IMR-90 (cell line): ENCODE data around the gene ACSS3. TPM values are rescaled to one million over a fixed set of nuclear protein-coding genes. Genes with fewer than 3 reads are reported as not detected.

ENCODE experiments used
- ATAC-seq: fragments of 200-7000 bp; cut with Tn5 transposase; 2 replicates; pipeline ENCODE4 v1.9.1; 2020; ENCODE audit warnings: low read depth, mild to moderate bottlenecking, moderate library complexity
- BruUV-seq: library from RNA; stranded (reverse); fragments of 400-500 nt; replicated peaks from 2 replicates; lab custom pipeline; 2021; lab: Mats Ljungman, UMichigan
- CTCF ChIA-PET: fragments of 300-600 bp; formaldehyde crosslinking; extraction: SDS; loops from one replicate; lab custom pipeline; 2021; ENCODE audit warnings: antibody characterized with exemption; lab: Yijun Ruan, JAX
- POLR2A ChIA-PET: fragments of 300-600 bp; sonication (Branson Sonifier 250); formaldehyde crosslinking; loops from one replicate; lab custom pipeline; 2022; ENCODE audit warnings: antibody characterized with exemption; ENCODE audit not compliant: unreplicated experiment; lab: Charles Lee
- DNase-seq: peaks from one replicate; pipeline ENCODE4 v3.0.0; 2013
- H2AFZ ChIP-seq: replicated peaks from 2 replicates; pipeline ENCODE3; 2013; ENCODE audit warnings: low read length, mild to moderate bottlenecking; ENCODE audit not compliant: poor library complexity
- H2AK5ac ChIP-seq: 2 replicates; pipeline ENCODE4 v1.6.1; 2013; ENCODE audit warnings: low read depth, low read length, inconsistent platforms
- H2AK9ac ChIP-seq: replicated peaks from 2 replicates; pipeline ENCODE3; 2013; ENCODE audit warnings: mild to moderate bottlenecking, low read depth, low read length, moderate library complexity; ENCODE audit not compliant: poor library complexity
- H2BK120ac ChIP-seq: 2 replicates; pipeline ENCODE4 v1.6.1; 2013; ENCODE audit warnings: low read depth, low read length, inconsistent platforms
- H2BK15ac ChIP-seq: 3 replicates; pipeline ENCODE4 v1.6.1; 2013; ENCODE audit warnings: low read depth, low read length, inconsistent platforms
- H2BK20ac ChIP-seq: 2 replicates; pipeline ENCODE4 v1.6.1; 2013; ENCODE audit warnings: low read depth, mild to moderate bottlenecking, inconsistent platforms, low read length, moderate library complexity
- H2BK5ac ChIP-seq: 2 replicates; pipeline ENCODE4 v1.6.1; 2013; ENCODE audit warnings: mild to moderate bottlenecking, low read depth, low read length, inconsistent platforms; ENCODE audit not compliant: poor library complexity, severe bottlenecking
- H3K14ac ChIP-seq: replicated peaks from 2 replicates; pipeline ENCODE4 v1.6.1; 2013; ENCODE audit warnings: low read depth, low read length, inconsistent platforms
- H3K18ac ChIP-seq: 2 replicates; pipeline ENCODE4 v1.6.1; 2013; ENCODE audit warnings: low read depth, low read length, control low read depth
- H3K23ac ChIP-seq: 2 replicates; pipeline ENCODE4 v1.6.1; 2013; ENCODE audit warnings: low read depth, low read length, inconsistent platforms
- H3K27ac ChIP-seq: 2 replicates; pipeline ENCODE4 v1.5.1; 2013; ENCODE audit warnings: mild to moderate bottlenecking, control low read depth, low read length; ENCODE audit not compliant: insufficient read depth
- H3K27me3 ChIP-seq: 2 replicates; pipeline ENCODE4 v1.6.1; 2013; ENCODE audit warnings: low read length; ENCODE audit not compliant: control insufficient read depth, insufficient read depth
- H3K36me3 ChIP-seq: 2 replicates; pipeline ENCODE4 v1.6.1; 2013; ENCODE audit warnings: low read length, mixed read lengths; ENCODE audit not compliant: control insufficient read depth, insufficient read depth
- H3K4ac ChIP-seq: 2 replicates; pipeline ENCODE4 v1.6.1; 2013; ENCODE audit warnings: low read depth, low read length, inconsistent platforms
- H3K4me1 ChIP-seq: 2 replicates; pipeline ENCODE4 v1.6.1; 2013; ENCODE audit warnings: low read length, mixed read lengths; ENCODE audit not compliant: control insufficient read depth, insufficient read depth
- H3K4me2 ChIP-seq: 2 replicates; pipeline ENCODE4 v1.6.1; 2013; ENCODE audit warnings: low read depth, mild to moderate bottlenecking, control low read depth, low read length, moderate library complexity
- H3K4me3 ChIP-seq: 2 replicates; pipeline ENCODE4 v1.5.1; 2013; ENCODE audit warnings: low read depth, mild to moderate bottlenecking, control low read depth, low read length, moderate library complexity; ENCODE audit not compliant: insufficient read depth
- H3K56ac ChIP-seq: 2 replicates; pipeline ENCODE4 v1.6.1; 2013; ENCODE audit warnings: low read length, inconsistent platforms; ENCODE audit not compliant: insufficient read depth; ENCODE audit errors: extremely low read depth
- H3K79me1 ChIP-seq, 2 experiments: 2 replicates each; pipeline ENCODE4 v1.6.1; 2013; ENCODE audit warnings: low read length in 2 of 2, inconsistent platforms in 1 of 2, low read depth in 1 of 2
- H3K9ac ChIP-seq: 2 replicates; pipeline ENCODE4 v1.6.1; 2013; ENCODE audit warnings: low read depth, low read length, control low read depth
- H3K9me1 ChIP-seq: 2 replicates; pipeline ENCODE4 v1.6.1; 2013; ENCODE audit warnings: low read length, inconsistent platforms; ENCODE audit not compliant: insufficient read depth
- H3K9me3 ChIP-seq: 2 replicates; pipeline ENCODE4 v1.6.1; 2013; ENCODE audit warnings: low read length; ENCODE audit not compliant: control insufficient read depth, insufficient read depth
- H4K20me1 ChIP-seq: 2 replicates; pipeline ENCODE4 v1.6.1; 2013; ENCODE audit warnings: low read length, inconsistent platforms; ENCODE audit not compliant: insufficient read depth
- H4K5ac ChIP-seq: 2 replicates; pipeline ENCODE4 v1.6.1; 2013; ENCODE audit warnings: mild to moderate bottlenecking, low read depth, low read length, control low read depth
- H4K8ac ChIP-seq, 2 experiments: 2 replicates each; pipeline ENCODE4 v1.6.1; 2013; ENCODE audit warnings: low read depth in 2 of 2, low read length in 2 of 2, control low read depth in 1 of 2, inconsistent platforms in 1 of 2
- H4K91ac ChIP-seq: 2 replicates; pipeline ENCODE4 v1.6.1; 2013; ENCODE audit warnings: low read depth, low read length, inconsistent platforms; ENCODE audit not compliant: insufficient read depth
- FOS ChIP-seq: fragments of 150-350 bp; IDR thresholded peaks from 2 replicates; pipeline ENCODE4 v1.6.1; 2016; ENCODE audit warnings: low read depth, low read length
- MAFK ChIP-seq: IDR thresholded peaks from 2 replicates; pipeline ENCODE4 v1.6.1; 2012; ENCODE audit warnings: low read depth, low read length, improper control_type of control experiment
- MAZ ChIP-seq: IDR thresholded peaks from 2 replicates; pipeline ENCODE4 v1.6.1; 2012; ENCODE audit warnings: low read depth, mild to moderate bottlenecking, low read length, improper control_type of control experiment, moderate library complexity, borderline replicate concordance
- NFE2L2 ChIP-seq: fragments of 150-350 bp; IDR thresholded peaks from 2 replicates; pipeline ENCODE4 v1.6.1; 2016; ENCODE audit warnings: low read depth, mild to moderate bottlenecking, low read length
- SMC3 ChIP-seq: fragments of 150-350 bp; IDR thresholded peaks from 2 replicates; pipeline ENCODE4 v1.6.1; 2016; ENCODE audit warnings: low read depth, mild to moderate bottlenecking, antibody characterized with exemption, low read length, moderate library complexity
- USF2 ChIP-seq: fragments of 150-350 bp; IDR thresholded peaks from 2 replicates; pipeline ENCODE4 v1.6.1; 2017; ENCODE audit warnings: mild to moderate bottlenecking, antibody characterized with exemption, low read length, low read depth
- WGBS, 2 experiments: methylation state at CpG; one replicate each; pipeline versions ENCODE4 v1.1.5 to v1.1.7; 2013; ENCODE audit warnings: missing lambda C conversion rate in 2 of 2; ENCODE audit not compliant: insufficient read length in 1 of 2; ENCODE audit errors: extremely low coverage in 2 of 2; 5-methylcytosine and 5-hydroxymethylcytosine counted together
- dilution Hi-C: fragments of 300-500 bp; cut with HindIII; formaldehyde crosslinking; loops from one replicate; pipeline ENCODE4 v1.14.3; 2018; ENCODE audit warnings: low sequenced_read_pairs; ENCODE audit not compliant: unreplicated experiment
- in situ Hi-C: fragments of 300-500 bp; cut with MboI; formaldehyde crosslinking; loops from 3 replicates; pipeline ENCODE4 v1.14.3; 2019; ENCODE audit warnings: low sequenced_read_pairs, inconsistent platforms, mixed read lengths
- intact Hi-C: fragments of 100-400 bp; cut with micrococcal nuclease; formaldehyde crosslinking; loops from 2 replicates; pipeline ENCODE4 v1.10.0; 2022
- polyA plus RNA-seq, 3 experiments: library from polyadenylated mRNA; depleted of rRNA; stranded (reverse); fragments of >200 nt; gene quantifications; 2 replicates each; pipeline ENCODE4 v1.2.3, GENCODE V29; 2012; ENCODE audit warnings: low replicate concordance in 1 of 3
- total RNA-seq: library from RNA; depleted of rRNA; stranded (reverse); fragments of >200 nt; gene quantifications from 2 replicates; pipeline ENCODE4 v1.2.3, GENCODE V29; 2012
- TF ChIP-seq, protein P1 (sequence below): conservative IDR thresholded peaks from 2 replicates; pipeline ENCODE4 v1.5.1; 2012; ENCODE audit warnings: mild to moderate bottlenecking, low read depth, low read length, improper control_type of control experiment

ACSS3 gene
- total and polyA plus RNA-seq, 2 of the 4 experiments (the other 2 are of a cell fraction): 0.84 to 2.0 TPM

GRCh38 chr12:81231574-81232368 is 153.9 kb downstream of the ACSS3 start:
- in situ Hi-C loops (no loop called here), dilution Hi-C loops (no loop called here), intact Hi-C loops (no loop called here)
- Histone ChIP-seq H3K27me3 (no peaks in the 10 kb centered on the region), H2BK120ac (no peak overlapping the region), H2AK9ac (no peak overlapping the region), H3K9me3 (no peaks in the 10 kb centered on the region), H3K9ac (no peak overlapping the region), H3K4me3 (no peak overlapping the region), H3K9me1 (no peaks in the 10 kb centered on the region), H2BK20ac (no peak overlapping the region), H2AFZ (no peak overlapping the region), H3K14ac (no peak overlapping the region), H2BK5ac (no peak overlapping the region), H3K4me2 (no peak overlapping the region), H3K79me1 (no peaks in the 10 kb centered on the region), H4K8ac (no peak overlapping the region), H3K4me1 (no peaks in the 10 kb centered on the region), H4K20me1 (no peaks in the 10 kb centered on the region), H2BK15ac (no peak overlapping the region), H3K23ac (no peak overlapping the region), H2AK5ac (no peak overlapping the region), H3K56ac (no peak overlapping the region), H4K5ac (no peak overlapping the region), H3K18ac (no peak overlapping the region), H3K27ac (no peak overlapping the region), H4K91ac (no peak overlapping the region), H3K4ac (no peak overlapping the region), H3K36me3 (no peaks in the 10 kb centered on the region)
- no CpG with 5 or more reads among the region's 3 CpGs for WGBS, 2 experiments
- ChIA-PET POLR2A (no interaction called here), CTCF (no interaction called here)
- ATAC-seq: no peak
- DNase-seq: no peak
- no TSS peak for BruUV-seq
- TF ChIP-seq USF2 (no peak), MAFK (no peak), FOS (no peak), MAZ (no peak), SMC3 (no peak), NFE2L2 (no peak)
- TF ChIP-seq, protein P1, sequence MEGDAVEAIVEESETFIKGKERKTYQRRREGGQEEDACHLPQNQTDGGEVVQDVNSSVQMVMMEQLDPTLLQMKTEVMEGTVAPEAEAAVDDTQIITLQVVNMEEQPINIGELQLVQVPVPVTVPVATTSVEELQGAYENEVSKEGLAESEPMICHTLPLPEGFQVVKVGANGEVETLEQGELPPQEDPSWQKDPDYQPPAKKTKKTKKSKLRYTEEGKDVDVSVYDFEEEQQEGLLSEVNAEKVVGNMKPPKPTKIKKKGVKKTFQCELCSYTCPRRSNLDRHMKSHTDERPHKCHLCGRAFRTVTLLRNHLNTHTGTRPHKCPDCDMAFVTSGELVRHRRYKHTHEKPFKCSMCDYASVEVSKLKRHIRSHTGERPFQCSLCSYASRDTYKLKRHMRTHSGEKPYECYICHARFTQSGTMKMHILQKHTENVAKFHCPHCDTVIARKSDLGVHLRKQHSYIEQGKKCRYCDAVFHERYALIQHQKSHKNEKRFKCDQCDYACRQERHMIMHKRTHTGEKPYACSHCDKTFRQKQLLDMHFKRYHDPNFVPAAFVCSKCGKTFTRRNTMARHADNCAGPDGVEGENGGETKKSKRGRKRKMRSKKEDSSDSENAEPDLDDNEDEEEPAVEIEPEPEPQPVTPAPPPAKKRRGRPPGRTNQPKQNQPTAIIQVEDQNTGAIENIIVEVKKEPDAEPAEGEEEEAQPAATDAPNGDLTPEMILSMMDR: no peak
